Fibroblast of lung (primary cell): ENCODE results near the gene CCDC69. TPM values are rescaled to one million over a fixed set of nuclear protein-coding genes. Genes with fewer than 3 reads are reported as not detected.

Source experiments
- DNase-seq, 2 donors: peaks; one replicate each; pipeline versions ENCODE4 v3.0.0 to v3.0.0-alpha.2; 2010; ENCODE audit warnings: low read depth in 2 of 2
- H2AFZ ChIP-seq: 2 replicates; pipeline ENCODE4 v1.5.1; 2012; ENCODE audit warnings: low read length, control low read depth, inconsistent platforms
- H3K27ac ChIP-seq: 2 replicates; pipeline ENCODE4 v1.5.1; 2011; ENCODE audit warnings: low read length, control low read depth; ENCODE audit not compliant: insufficient read depth
- H3K27me3 ChIP-seq: 2 replicates; pipeline ENCODE4 v1.5.1; 2011; ENCODE audit warnings: mild to moderate bottlenecking, low read length; ENCODE audit not compliant: control insufficient read depth, insufficient read depth
- H3K36me3 ChIP-seq: 2 replicates; pipeline ENCODE4 v1.5.1; 2011; ENCODE audit warnings: low read length; ENCODE audit not compliant: control insufficient read depth, insufficient read depth
- H3K4me1 ChIP-seq: 2 replicates; pipeline ENCODE4 v1.5.1; 2011; ENCODE audit warnings: low read length; ENCODE audit not compliant: control insufficient read depth, insufficient read depth; ENCODE audit errors: extremely low read depth
- H3K4me2 ChIP-seq: 2 replicates; pipeline ENCODE4 v1.5.1; 2011; ENCODE audit warnings: low read length, control low read depth; ENCODE audit not compliant: insufficient read depth; ENCODE audit errors: extremely low read depth
- H3K4me3 ChIP-seq, 4 experiments: fragments of 200-600 bp in 1 of 4; sonication (generic) in 1 of 4; replicated peaks in 1 of 4; 2 replicates each; pipeline ENCODE4 v1.5.1; 2011 to 2016; ENCODE audit warnings: low read length in 4 of 4, low read depth in 3 of 4, mild to moderate bottlenecking in 3 of 4, control low read depth in 2 of 4, inconsistent platforms in 1 of 4, mixed read lengths in 1 of 4; ENCODE audit not compliant: insufficient read depth in 1 of 4; ENCODE audit errors: control extremely low read depth in 1 of 4
- H3K79me2 ChIP-seq: 2 replicates; pipeline ENCODE4 v1.5.1; 2012; ENCODE audit warnings: mild to moderate bottlenecking, low read length, inconsistent platforms; ENCODE audit not compliant: control insufficient read depth, insufficient read depth
- H3K9ac ChIP-seq: 2 replicates; pipeline ENCODE4 v1.5.1; 2011; ENCODE audit warnings: mild to moderate bottlenecking, low read length, control low read depth; ENCODE audit not compliant: insufficient read depth
- H3K9me3 ChIP-seq: 2 replicates; pipeline ENCODE4 v1.5.1; 2012; ENCODE audit warnings: low read depth, low read length; ENCODE audit not compliant: control insufficient read depth, insufficient read depth
- H4K20me1 ChIP-seq: 2 replicates; pipeline ENCODE4 v1.5.1; 2011; ENCODE audit warnings: low read length; ENCODE audit not compliant: control insufficient read depth, insufficient read depth; ENCODE audit errors: extremely low read depth
- EZH2 ChIP-seq: IDR thresholded peaks from 2 replicates; pipeline ENCODE4 v1.5.1; 2012; ENCODE audit warnings: low read length, control low read depth, mild to moderate bottlenecking; ENCODE audit errors: missing control alignments
- polyA plus RNA-seq, 2 donors: library from polyadenylated mRNA; depleted of rRNA in 1 of 2; stranded (reverse) in 1 of 2; unstranded in 1 of 2; fragments of >200 nt; gene quantifications; 2 replicates each; pipeline ENCODE4 v1.2.1, GENCODE V29; 2011 to 2012; ENCODE audit warnings: missing spikeins in 1 of 2
- total RNA-seq: library from RNA; depleted of rRNA; stranded (reverse); fragments of >200 nt; gene quantifications from 2 replicates; pipeline ENCODE4 v1.2.1, GENCODE V29; 2014
- TF ChIP-seq, protein P1 (sequence below), 2 donors: IDR thresholded peaks in 1 of 2; conservative IDR thresholded peaks in 1 of 2; 1 replicate in 1 of 2; 2 replicates in 1 of 2; pipeline ENCODE4 v1.5.1; 2011 to 2012; ENCODE audit warnings: low read length in 2 of 2, control low read depth in 1 of 2, inconsistent platforms in 1 of 2, low read depth in 1 of 2, mild to moderate bottlenecking in 1 of 2

CCDC69 gene
- total and polyA plus RNA-seq, 2 donors (not counting 1 experiment from before 2014, with no cell fraction given): 1.5 to 4.0 TPM

DNA sequence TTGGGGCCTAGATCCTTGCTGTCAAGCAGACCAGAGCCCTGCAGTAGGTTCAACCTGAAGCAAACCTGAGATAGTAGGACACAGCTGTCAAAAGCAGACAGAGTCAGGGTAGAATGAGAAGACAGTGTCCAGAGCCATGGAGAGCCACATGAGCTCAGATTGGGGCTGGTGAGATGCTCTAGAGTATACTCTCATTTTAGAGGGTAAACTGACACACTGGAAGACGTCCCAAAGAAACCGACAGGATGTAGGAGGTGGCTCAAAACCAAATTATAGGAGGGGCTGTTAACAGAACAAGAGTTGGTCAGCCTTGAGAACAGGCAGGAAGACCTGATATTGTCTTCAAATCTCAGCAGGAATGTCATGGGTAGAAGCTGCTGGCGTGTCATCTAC, 11.5 kb downstream of the CCDC69 start:
- Histone ChIP-seq H3K36me3 (no peaks in the 10 kb centered on the region), H4K20me1 (no peaks in the 10 kb centered on the region), H3K9ac (no peak overlapping the region), H3K4me1 (no peaks in the 10 kb centered on the region), H2AFZ (no peak overlapping the region), H3K4me3 (no peak overlapping the region), H3K27ac (no peak overlapping the region), H3K27me3 (no peaks in the 10 kb centered on the region), H3K9me3 (no peaks in the 10 kb centered on the region), H3K4me2 (no peak overlapping the region), H3K79me2 (no peaks in the 10 kb centered on the region)
- no peak for DNase-seq
- no peak for TF ChIP-seq EZH2
- TF ChIP-seq, protein P1, sequence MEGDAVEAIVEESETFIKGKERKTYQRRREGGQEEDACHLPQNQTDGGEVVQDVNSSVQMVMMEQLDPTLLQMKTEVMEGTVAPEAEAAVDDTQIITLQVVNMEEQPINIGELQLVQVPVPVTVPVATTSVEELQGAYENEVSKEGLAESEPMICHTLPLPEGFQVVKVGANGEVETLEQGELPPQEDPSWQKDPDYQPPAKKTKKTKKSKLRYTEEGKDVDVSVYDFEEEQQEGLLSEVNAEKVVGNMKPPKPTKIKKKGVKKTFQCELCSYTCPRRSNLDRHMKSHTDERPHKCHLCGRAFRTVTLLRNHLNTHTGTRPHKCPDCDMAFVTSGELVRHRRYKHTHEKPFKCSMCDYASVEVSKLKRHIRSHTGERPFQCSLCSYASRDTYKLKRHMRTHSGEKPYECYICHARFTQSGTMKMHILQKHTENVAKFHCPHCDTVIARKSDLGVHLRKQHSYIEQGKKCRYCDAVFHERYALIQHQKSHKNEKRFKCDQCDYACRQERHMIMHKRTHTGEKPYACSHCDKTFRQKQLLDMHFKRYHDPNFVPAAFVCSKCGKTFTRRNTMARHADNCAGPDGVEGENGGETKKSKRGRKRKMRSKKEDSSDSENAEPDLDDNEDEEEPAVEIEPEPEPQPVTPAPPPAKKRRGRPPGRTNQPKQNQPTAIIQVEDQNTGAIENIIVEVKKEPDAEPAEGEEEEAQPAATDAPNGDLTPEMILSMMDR (conservative IDR thresholded peaks at IDR 0.05 in 1 of 2, IDR thresholded peaks at IDR 0.05 in 1 of 2; ENCODE audit: low read depth in 1 of 2, low read length in 2 of 2): no peak

DNA sequence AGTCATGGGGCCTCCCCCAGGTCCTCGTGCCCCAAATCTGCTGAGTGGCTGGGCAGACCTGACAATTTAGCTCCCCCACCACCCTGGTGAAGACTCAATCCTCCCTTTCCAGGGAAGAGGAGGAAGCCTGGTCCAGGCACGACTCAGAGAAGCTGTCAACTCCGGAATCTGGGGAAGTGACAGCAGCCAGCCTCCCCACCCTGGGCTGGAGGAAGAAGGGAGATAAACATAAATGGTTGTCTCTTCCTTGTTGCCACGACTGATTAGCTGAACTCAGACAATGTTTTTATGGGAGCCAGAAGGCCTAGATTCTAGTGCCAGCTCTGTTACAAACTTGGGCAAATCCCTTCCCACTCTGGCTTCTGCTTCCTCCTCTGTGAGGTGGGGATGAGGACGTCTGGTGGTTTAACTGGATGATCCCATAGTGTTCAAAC, 15.4 kb downstream of the CCDC69 start:
- H3K4me3 ChIP-seq: no peak overlapping the region
- H3K27ac ChIP-seq: no peak overlapping the region
- no peaks in the 10 kb centered on the region for H3K79me2 ChIP-seq
- no peaks in the 10 kb centered on the region for H3K36me3 ChIP-seq
- no peak overlapping the region for H3K4me2 ChIP-seq
- H3K9me3 ChIP-seq: no peaks in the 10 kb centered on the region
- TF ChIP-seq, protein P1 (conservative IDR thresholded peaks at IDR 0.05 in 1 of 2, IDR thresholded peaks at IDR 0.05 in 1 of 2; ENCODE audit: low read depth in 1 of 2, low read length in 2 of 2): no peak
- no peak for TF ChIP-seq EZH2
- no peaks in the 10 kb centered on the region for H4K20me1 ChIP-seq
- H2AFZ ChIP-seq: no peak overlapping the region
- H3K9ac ChIP-seq: no peak overlapping the region
- no peaks in the 10 kb centered on the region for H3K4me1 ChIP-seq
- no peak for DNase-seq
- no peaks in the 10 kb centered on the region for H3K27me3 ChIP-seq

DNA sequence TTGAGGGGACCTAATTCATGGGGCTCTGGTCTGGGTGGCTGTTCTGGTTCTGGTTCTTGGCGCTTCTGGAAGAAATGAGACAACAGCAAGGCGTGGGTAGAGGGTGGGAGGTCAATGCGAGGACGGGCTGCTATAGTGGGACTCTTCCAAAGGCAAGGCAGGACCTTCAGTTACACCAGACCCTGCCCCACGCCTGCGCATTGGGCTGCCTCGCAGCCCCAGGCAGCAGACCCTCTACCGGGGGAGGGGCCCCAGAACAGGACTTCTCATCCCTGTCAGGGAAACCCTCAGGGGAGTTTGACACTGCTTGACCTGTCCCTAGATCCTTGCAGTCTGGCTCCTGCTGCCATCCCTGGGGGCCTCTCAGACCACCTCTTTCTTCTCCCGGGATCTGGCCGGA, 18.5 kb downstream of the CCDC69 start:
- no peak overlapping the region for H3K4me2 ChIP-seq
- no peaks in the 10 kb centered on the region for H3K36me3 ChIP-seq
- no peaks in the 10 kb centered on the region for H3K79me2 ChIP-seq
- H2AFZ ChIP-seq: no peak overlapping the region
- H3K4me1 ChIP-seq: no peaks in the 10 kb centered on the region
- TF ChIP-seq, protein P1 (conservative IDR thresholded peaks at IDR 0.05 in 1 of 2, IDR thresholded peaks at IDR 0.05 in 1 of 2; ENCODE audit: low read depth in 1 of 2, low read length in 2 of 2): no peak
- no peak for TF ChIP-seq EZH2
- no peak overlapping the region for H3K4me3 ChIP-seq
- no peak overlapping the region for H3K27ac ChIP-seq
- no peak overlapping the region for H3K9ac ChIP-seq
- H4K20me1 ChIP-seq: no peaks in the 10 kb centered on the region
- no peak for DNase-seq
- no peaks in the 10 kb centered on the region for H3K9me3 ChIP-seq
- H3K27me3 ChIP-seq: no peaks in the 10 kb centered on the region
